GM23338 (cell line): ENCODE data around the gene KIF1A. TPM values are rescaled to one million over a fixed set of nuclear protein-coding genes. Genes with fewer than 3 reads are reported as not detected.

Experiments
- ATAC-seq: fragments of 200-7000 bp; cut with Tn5 transposase; 3 replicates; pipeline ENCODE4 v1.9.1; 2020
- DNase-seq: peaks from one replicate; pipeline ENCODE4 v3.0.0-alpha.2; 2015; ENCODE audit warnings: low spot score
- H2AFZ ChIP-seq: fragments of 200-600 bp; sonication (generic); 2 replicates; pipeline ENCODE4 v1.8.0; 2016; ENCODE audit warnings: antibody characterized with exemption, mild to moderate bottlenecking, moderate library complexity
- H3F3A ChIP-seq: fragments of 200-600 bp; sonication (generic); replicated peaks from 2 replicates; pipeline ENCODE4 v1.8.0; 2017; ENCODE audit warnings: antibody characterized with exemption, mixed run types, low read depth
- H3K27ac ChIP-seq: fragments of 200-600 bp; sonication (generic); 2 replicates; pipeline ENCODE4 v1.6.1; 2016; ENCODE audit warnings: low read depth
- H3K27me3 ChIP-seq: fragments of 200-600 bp; sonication (generic); 2 replicates; pipeline ENCODE4 v1.8.0; 2016; ENCODE audit warnings: mild to moderate bottlenecking, mixed run types, moderate library complexity; ENCODE audit not compliant: insufficient read depth
- H3K36me3 ChIP-seq: fragments of 200-600 bp; sonication (generic); 2 replicates; pipeline ENCODE4 v1.8.0; 2016; ENCODE audit warnings: mild to moderate bottlenecking; ENCODE audit not compliant: insufficient read depth
- H3K4me1 ChIP-seq: fragments of 200-600 bp; sonication (generic); 2 replicates; pipeline ENCODE4 v1.8.0; 2016; ENCODE audit warnings: mild to moderate bottlenecking, moderate library complexity; ENCODE audit not compliant: insufficient read depth
- H3K4me2 ChIP-seq: fragments of 200-600 bp; sonication (generic); 2 replicates; pipeline ENCODE4 v1.7.1; 2017; ENCODE audit warnings: mixed run types
- H3K4me3 ChIP-seq: fragments of 200-600 bp; sonication (generic); 2 replicates; pipeline ENCODE4 v1.6.1; 2016; ENCODE audit warnings: mixed run types
- H3K79me2 ChIP-seq: fragments of 200-600 bp; sonication (generic); replicated peaks from 2 replicates; pipeline ENCODE4 v1.8.0; 2017; ENCODE audit warnings: mild to moderate bottlenecking; ENCODE audit not compliant: insufficient read depth
- H3K9me2 ChIP-seq: fragments of 200-600 bp; sonication (generic); 2 replicates; pipeline ENCODE4 v1.8.0; 2017; ENCODE audit not compliant: insufficient read depth
- H4K20me1 ChIP-seq: fragments of 200-600 bp; sonication (generic); replicated peaks from 2 replicates; pipeline ENCODE4 v1.8.0; 2017; ENCODE audit warnings: mild to moderate bottlenecking; ENCODE audit not compliant: insufficient read depth
- H3K27ac Mint-ChIP-seq: 2 replicates; pipeline ENCODE4 v1.8.0; 2020; ENCODE audit warnings: inconsistent platforms, mild to moderate bottlenecking, moderate library complexity, mixed read lengths
- H3K27me3 Mint-ChIP-seq: 3 replicates; pipeline ENCODE4 v1.8.0; 2022; ENCODE audit warnings: low read depth, mild to moderate bottlenecking, moderate library complexity, mixed read lengths, inconsistent platforms; ENCODE audit not compliant: insufficient read depth, poor library complexity
- H3K36me3 Mint-ChIP-seq: 3 replicates; pipeline ENCODE4 v1.8.0; 2021; ENCODE audit warnings: low read depth, mild to moderate bottlenecking, inconsistent platforms, moderate library complexity, mixed read lengths
- H3K4me1 Mint-ChIP-seq: 3 replicates; pipeline ENCODE4 v1.8.0; 2020; ENCODE audit warnings: mild to moderate bottlenecking, inconsistent platforms, mixed read lengths
- H3K4me3 Mint-ChIP-seq: 3 replicates; pipeline ENCODE4 v1.8.0; 2021; ENCODE audit warnings: moderate library complexity, mild to moderate bottlenecking, inconsistent platforms, mixed read lengths
- H3K9me3 Mint-ChIP-seq: 3 replicates; pipeline ENCODE4 v1.8.0; 2020; ENCODE audit warnings: moderate library complexity, mild to moderate bottlenecking, inconsistent platforms, mixed read lengths
- EZH2 ChIP-seq: fragments of 200-600 bp; sonication (generic); IDR thresholded peaks from one replicate; pipeline ENCODE4 v1.8.0; 2017; ENCODE audit warnings: antibody characterized with exemption, mild to moderate bottlenecking, low read depth; ENCODE audit not compliant: unreplicated experiment
- EZH2phosphoT487 ChIP-seq: fragments of 200-600 bp; sonication (generic); IDR thresholded peaks from one replicate; pipeline ENCODE4 v1.8.1; 2018; ENCODE audit warnings: antibody characterized with exemption; ENCODE audit not compliant: unreplicated experiment
- NANOG ChIP-seq: IDR thresholded peaks from 2 replicates; pipeline ENCODE4 v1.6.1; 2016; ENCODE audit warnings: antibody characterized with exemption, borderline replicate concordance
- POLR2AphosphoS5 ChIP-seq: IDR thresholded peaks from 2 replicates; pipeline ENCODE4 v1.6.1; 2016; ENCODE audit warnings: antibody characterized with exemption, low read depth
- REST ChIP-seq: IDR thresholded peaks from one replicate; pipeline ENCODE4 v1.6.1; 2018; ENCODE audit warnings: antibody characterized with exemption; ENCODE audit not compliant: unreplicated experiment
- STAT1 ChIP-seq: IDR thresholded peaks from one replicate; pipeline ENCODE4 v1.6.1; 2016; ENCODE audit warnings: antibody characterized with exemption; ENCODE audit not compliant: unreplicated experiment
- ZNF114 ChIP-seq: fragments of 250-450 bp; sonication (Bioruptor Pico); IDR thresholded peaks from 2 replicates; pipeline ENCODE4 v1.5.0; 2020; ENCODE audit warnings: mild to moderate bottlenecking, moderate library complexity
- ZNF331 ChIP-seq: fragments of 250-450 bp; sonication (Bioruptor Pico); IDR thresholded peaks from 2 replicates; pipeline ENCODE4 v1.5.0; 2020; ENCODE audit warnings: low read depth, mild to moderate bottlenecking, moderate library complexity
- ZNF462 ChIP-seq: fragments of 250-450 bp; sonication (Bioruptor Pico); IDR thresholded peaks from 2 replicates; pipeline ENCODE4 v1.5.0; 2020; ENCODE audit warnings: mild to moderate bottlenecking, moderate library complexity
- polyA plus RNA-seq: library from polyadenylated mRNA; unstranded; fragments of >200 nt; fragmentation: Nextera tagmentation; extraction: Ambion mirVana; gene quantifications from 2 replicates; pipeline ENCODE4 v1.2.1, GENCODE V29; 2016
- total RNA-seq: library from RNA; depleted of rRNA; stranded (reverse); fragments of >200 nt; shearing (Covaris generic); gene quantifications from 2 replicates; pipeline ENCODE4 v1.2.3, GENCODE V29; 2014

The KIF1A gene
- total and polyA plus RNA-seq, 2 experiments from 2014 or later: 169 to 214 TPM

DNA sequence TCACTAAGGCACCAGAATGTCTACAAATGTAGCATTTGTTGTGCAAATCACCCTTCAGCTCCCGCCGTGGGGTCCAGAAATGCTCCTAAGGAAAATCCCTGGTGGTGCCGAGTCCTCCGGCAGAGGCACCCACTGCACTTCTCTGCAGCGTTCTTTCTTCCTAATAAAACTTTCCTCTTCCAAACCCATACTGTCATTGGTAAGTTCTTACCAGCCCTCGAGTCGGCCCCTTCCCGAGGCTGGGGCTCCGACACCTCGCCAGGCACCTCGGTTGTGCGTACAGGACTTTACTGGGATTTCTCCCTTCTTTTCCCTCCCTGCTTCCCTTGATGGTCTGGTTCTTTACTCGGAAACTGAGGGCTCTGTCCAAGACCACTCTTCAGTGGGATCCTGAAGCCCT, 38.3 kb upstream of the KIF1A start (continued):
- TF ChIP-seq REST: no peak
- no peak for TF ChIP-seq POLR2AphosphoS5

DNA sequence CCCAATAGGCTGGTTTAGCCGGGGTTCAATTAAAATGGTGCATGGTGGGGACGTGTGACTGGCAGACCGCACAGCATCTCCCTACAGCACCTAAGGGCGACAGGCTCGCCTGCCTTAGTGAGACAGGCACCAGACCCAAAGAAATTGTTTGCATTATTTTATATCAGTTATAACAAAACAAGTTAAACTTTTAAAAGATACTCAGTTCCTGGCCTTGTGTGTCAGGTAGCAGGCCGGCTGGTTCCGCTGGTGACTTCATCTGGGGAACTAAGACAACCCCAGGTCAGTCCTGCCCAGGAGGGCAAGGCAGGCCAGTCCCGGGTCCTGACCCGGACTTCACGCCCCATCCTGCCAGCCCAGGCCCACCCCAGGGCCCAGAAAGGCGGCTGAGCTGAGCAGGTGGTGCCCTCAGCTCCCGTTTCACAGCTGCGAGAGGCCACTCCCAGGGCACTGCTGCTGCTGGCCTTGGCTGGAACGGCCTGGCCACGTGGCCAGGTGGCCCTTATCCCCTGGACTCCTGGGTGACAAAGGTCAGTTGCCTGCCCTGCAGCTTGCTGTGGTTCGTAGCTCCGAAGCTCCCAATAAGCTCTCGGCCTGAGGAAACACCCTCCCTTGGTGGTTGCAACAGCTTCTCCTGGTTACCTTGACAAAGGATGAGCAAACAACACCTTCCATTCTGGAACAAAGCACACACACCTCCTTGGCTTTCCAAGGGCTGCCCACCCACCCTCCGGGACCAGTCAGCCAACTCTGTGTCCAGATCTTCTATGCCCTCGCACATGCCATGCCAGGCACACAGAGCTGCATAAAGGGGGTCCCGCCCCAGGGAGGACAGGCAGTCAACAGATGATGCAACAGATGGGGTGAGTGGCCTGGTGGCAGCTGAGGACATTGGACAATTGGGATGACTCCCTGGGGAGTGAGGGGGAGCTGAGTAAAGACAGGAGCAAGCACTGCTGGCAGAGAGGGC, 37.3 kb upstream of the KIF1A start:
- no peaks in the 10 kb centered on the region for H3K79me2 ChIP-seq
- H2AFZ ChIP-seq: no peak overlapping the region
- peaks cover 11% of the 10 kb centered on the region for H3K27me3 Mint-ChIP-seq
- no peaks in the 10 kb centered on the region for H3K36me3 ChIP-seq
- no peak overlapping the region for H3K4me3 ChIP-seq
- H3K27ac Mint-ChIP-seq: peak overlapping the region; percentile 62; the same call in 1 of the 2 replicates
- no peaks in the 10 kb centered on the region for H4K20me1 ChIP-seq
- H3K4me1 ChIP-seq: no peaks in the 10 kb centered on the region
- H3F3A ChIP-seq: no peaks in the 10 kb centered on the region
- H3K4me2 ChIP-seq: no peak overlapping the region
- ATAC-seq (no peak), DNase-seq (no peak)
- H3K36me3 Mint-ChIP-seq: no peaks in the 10 kb centered on the region
- H3K27me3 ChIP-seq: no peaks in the 10 kb centered on the region
- peaks cover 5% of the 10 kb centered on the region for H3K9me3 Mint-ChIP-seq
- no peak overlapping the region for H3K4me3 Mint-ChIP-seq
- H3K27ac ChIP-seq: no peak overlapping the region
- no peaks in the 10 kb centered on the region; the same call in 2 of the 3 replicates for H3K4me1 Mint-ChIP-seq
- no peaks in the 10 kb centered on the region for H3K9me2 ChIP-seq
- no peak for TF ChIP-seq EZH2
- no peak for TF ChIP-seq ZNF462 (CRISPR knock-in tag)
- no peak for TF ChIP-seq REST
- TF ChIP-seq EZH2phosphoT487: no peak
- no peak for TF ChIP-seq POLR2AphosphoS5
- no peak for TF ChIP-seq ZNF331 (CRISPR knock-in tag)
- TF ChIP-seq ZNF114 (CRISPR knock-in tag): no peak
- TF ChIP-seq STAT1: no peak
- TF ChIP-seq NANOG: no peak
